Heart left ventricle (tissue), 16 donors: ENCODE data around the gene VAX1. TPM values are rescaled to one million over a fixed set of nuclear protein-coding genes. Genes with fewer than 3 reads are reported as not detected.
"Not testable (repeated sequence)": the region's sequence is repeated elsewhere in the genome, so short reads cannot be mapped to it uniquely, and the experiment has no call there.

Experiments
- ATAC-seq, 4 donors: fragments of 200-7000 bp; cut with Tn5 transposase; one replicate each; pipeline ENCODE4 v1.9.1; 2020 to 2022; ENCODE audit warnings: moderate library complexity in 4 of 4, mild to moderate bottlenecking in 3 of 4, moderate number of reproducible peaks in 1 of 4
- DNase-seq, 5 donors: peaks; one replicate each; pipeline ENCODE4 v3.0.0-alpha.2; 2020
- H3K27ac ChIP-seq, 12 donors: fragments of 200-600 bp; sonication (generic) in 4 of 12; one replicate each; pipeline versions ENCODE4 v1.5.0 to v1.8.0; 2016 to 2022; ENCODE audit warnings: mild to moderate bottlenecking in 2 of 12
- H3K27me3 ChIP-seq, 9 donors: fragments of 200-600 bp; sonication (generic) in 2 of 9; one replicate each; pipeline versions ENCODE4 v1.5.1 to v1.8.0; 2016 to 2022; ENCODE audit warnings: mild to moderate bottlenecking in 3 of 9
- H3K36me3 ChIP-seq, 9 donors: fragments of 200-600 bp; sonication (generic) in 2 of 9; one replicate each; pipeline versions ENCODE4 v1.5.0 to v1.8.0; 2018 to 2022; ENCODE audit warnings: mild to moderate bottlenecking in 2 of 9
- H3K4me1 ChIP-seq, 12 donors: fragments of 200-600 bp; sonication (generic) in 4 of 12; one replicate each; pipeline versions ENCODE4 v1.5.0 to v1.8.0; 2016 to 2022; ENCODE audit warnings: mild to moderate bottlenecking in 3 of 12
- H3K4me3 ChIP-seq, 12 donors: fragments of 200-600 bp; sonication (generic) in 4 of 12; one replicate each; pipeline versions ENCODE4 v1.5.0 to v1.8.0; 2017 to 2022; ENCODE audit warnings: mild to moderate bottlenecking in 9 of 12, moderate library complexity in 4 of 12
- H3K9me3 ChIP-seq, 12 donors: fragments of 200-600 bp; sonication (generic) in 4 of 12; one replicate each; pipeline versions ENCODE4 v1.5.0 to v1.8.0; 2016 to 2022; ENCODE audit warnings: mild to moderate bottlenecking in 1 of 12
- POLR2A ChIP-seq, 2 donors: fragments of 450-650 bp; IDR thresholded peaks; one replicate each; pipeline ENCODE4 v1.6.1; 2017; ENCODE audit warnings: antibody characterized with exemption in 2 of 2, mild to moderate bottlenecking in 2 of 2, moderate library complexity in 2 of 2
- WGBS, 4 donors: extraction: QIAGEN DNeasy Blood & Tissue Kit in 2 of 4; methylation state at CpG; one replicate each; pipeline versions ENCODE4 v1.1.5 to v1.1.7; 2013 to 2018; 5-methylcytosine and 5-hydroxymethylcytosine counted together
- intact Hi-C, 10 donors: fragments of 100-400 bp; cut with DNase I; formaldehyde crosslinking; loops; one replicate each; pipeline versions ENCODE4 v1.11.1 to v1.14.2; 2022
- microRNA-seq, 4 donors: library from miRNA; unstranded; fragments of <30 nt; microRNA quantifications; one replicate each; pipeline versions ENCODE4 to v1.2.0, GENCODE V29; 2017 to 2020
- polyA plus RNA-seq, 2 donors: library from polyadenylated mRNA; stranded (reverse); fragments of 200-250 nt; gene quantifications; one replicate each; pipeline ENCODE4 v1.2.3, GENCODE V29; 2013
- total RNA-seq, 9 donors: library from RNA; depleted of rRNA in 2 of 9; stranded (reverse); fragments of >200 nt in 2 of 9; fragmentation: NEBNext Ultra II Directional in 3 of 9; extraction: Animal tissue kit (Norgen Biotek cat#: 25700) in 3 of 9; gene quantifications; one replicate each; pipeline versions ENCODE4 v1.1.0 to v1.2.4, GENCODE V29; 2016 to 2023
- TF ChIP-seq, protein P1 (sequence below), 12 donors: fragments of 200-600 bp; sonication (generic) in 4 of 12; IDR thresholded peaks; one replicate each; pipeline versions ENCODE4 v1.5.0 to v1.8.0; 2018 to 2022; ENCODE audit warnings: antibody characterized with exemption in 12 of 12, mild to moderate bottlenecking in 5 of 12
- donor health status: ischemic (EF 13 %, LVEDD 7.1; RV severe dilation, severe dysfunction).
- donor health status: healthy with polysubstance abuse.
- donor health status: DM: no; HTN: yes; CAD: no.
- donor health status: DM: no; HTN: no; CAD: no.
- donor health status: ischemic (EF 25% LVEDD 6.9; RV normal size, moderate dysfunction).
- donor health status: ischemic (EF 25% LVEDD 5.7; RV mildly dilated, moderate dysfunction).
- donor health status: healthy.
- donor health status: DM: yes; HTN: yes; CAD: no.
- donor health status: ischemic (EF 35%, LVEDD 5.7; RV mildly dilated, moderate dysfunction).
- donor health status: nonischemic (EF 11% LVEDD 7.7; RV severe dilation, severe dysfunction).
- donor health status: DM: yes; HTN: yes; CAD: no.
- donor health status: PGD.
- donor health status: ischemic (EF 29% LVEDD 5.4; RV normal size, mild dysfunction).
- donor health status: nonischemic (EF 23%, LVEDD 6.1; RV moderate dilation, normal function).

The VAX1 gene
- total and polyA plus RNA-seq, 11 donors: not detected

DNA sequence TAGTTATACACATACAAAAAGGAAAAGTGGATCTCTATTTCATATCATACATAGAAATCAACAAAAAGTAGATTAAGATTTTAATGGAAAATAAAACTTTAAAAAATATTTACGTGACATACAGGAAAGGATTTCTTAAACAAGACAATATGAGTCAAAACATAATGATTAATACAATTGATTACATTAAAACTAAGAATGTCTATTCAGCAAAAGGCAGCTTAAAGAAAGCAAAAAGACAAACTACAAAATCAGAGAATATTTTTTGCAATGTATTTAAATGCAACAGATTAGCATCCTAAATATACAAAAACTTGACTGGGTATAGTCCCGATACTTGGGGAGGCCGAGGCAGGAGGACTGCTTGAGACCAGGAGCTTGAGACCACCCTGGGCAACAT lies 50.5 kb downstream of the VAX1 start:
- H3K9me3 ChIP-seq: no peaks in the 10 kb centered on the region
- no peak for TF ChIP-seq POLR2A (IDR thresholded peaks at IDR 0.05)
- TF ChIP-seq, protein P1, sequence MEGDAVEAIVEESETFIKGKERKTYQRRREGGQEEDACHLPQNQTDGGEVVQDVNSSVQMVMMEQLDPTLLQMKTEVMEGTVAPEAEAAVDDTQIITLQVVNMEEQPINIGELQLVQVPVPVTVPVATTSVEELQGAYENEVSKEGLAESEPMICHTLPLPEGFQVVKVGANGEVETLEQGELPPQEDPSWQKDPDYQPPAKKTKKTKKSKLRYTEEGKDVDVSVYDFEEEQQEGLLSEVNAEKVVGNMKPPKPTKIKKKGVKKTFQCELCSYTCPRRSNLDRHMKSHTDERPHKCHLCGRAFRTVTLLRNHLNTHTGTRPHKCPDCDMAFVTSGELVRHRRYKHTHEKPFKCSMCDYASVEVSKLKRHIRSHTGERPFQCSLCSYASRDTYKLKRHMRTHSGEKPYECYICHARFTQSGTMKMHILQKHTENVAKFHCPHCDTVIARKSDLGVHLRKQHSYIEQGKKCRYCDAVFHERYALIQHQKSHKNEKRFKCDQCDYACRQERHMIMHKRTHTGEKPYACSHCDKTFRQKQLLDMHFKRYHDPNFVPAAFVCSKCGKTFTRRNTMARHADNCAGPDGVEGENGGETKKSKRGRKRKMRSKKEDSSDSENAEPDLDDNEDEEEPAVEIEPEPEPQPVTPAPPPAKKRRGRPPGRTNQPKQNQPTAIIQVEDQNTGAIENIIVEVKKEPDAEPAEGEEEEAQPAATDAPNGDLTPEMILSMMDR (IDR thresholded peaks at IDR 0.05): no peak
- intact Hi-C loops: no loop called here
- H3K4me3 ChIP-seq: no peak overlapping the region
- ATAC-seq (no peak), DNase-seq (no peak)
- peaks cover 0 to 31% (median 5%) of the 10 kb centered on the region in 9 donors for H3K27me3 ChIP-seq
- 75 to 83% (median 80%) methylated on average over 3 of the region's 3 CpGs for WGBS, 4 donors
- H3K4me1 ChIP-seq: no peaks in the 10 kb centered on the region
- no peak overlapping the region for H3K27ac ChIP-seq
- no peaks in the 10 kb centered on the region for H3K36me3 ChIP-seq

DNA sequence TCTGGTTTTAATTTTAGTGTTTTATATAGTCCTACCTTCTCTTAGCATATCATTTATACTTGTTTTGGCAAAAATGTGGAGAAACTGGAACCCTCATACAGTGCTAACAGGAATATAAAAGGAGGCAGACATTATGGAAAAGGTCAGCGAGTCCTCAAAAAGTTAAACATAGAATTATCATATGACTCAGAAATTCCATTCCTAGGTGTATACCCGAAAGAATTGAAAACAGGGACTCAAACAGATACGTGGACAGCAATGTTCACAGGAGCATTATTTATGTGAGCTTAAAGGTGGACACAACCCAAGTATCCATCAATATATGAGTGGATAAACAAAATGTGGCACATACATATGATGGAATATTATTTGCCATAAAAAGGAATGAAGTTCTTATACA lies 51.5 kb downstream of the VAX1 start:
- H3K4me1 ChIP-seq: no peaks in the 10 kb centered on the region
- no peak for DNase-seq
- TF ChIP-seq POLR2A (IDR thresholded peaks at IDR 0.05): no peak
- TF ChIP-seq, protein P1 (IDR thresholded peaks at IDR 0.05): no peak
- peaks cover 0 to 31% (median 4%) of the 10 kb centered on the region in 9 donors for H3K27me3 ChIP-seq
- no peak overlapping the region for H3K27ac ChIP-seq
- H3K36me3 ChIP-seq: no peaks in the 10 kb centered on the region
- no peaks in the 10 kb centered on the region for H3K9me3 ChIP-seq
- ATAC-seq: no peak
- H3K4me3 ChIP-seq: no peak overlapping the region
- 75 to 82% (median 79%) methylated on average over 3 of the region's 3 CpGs for WGBS, 4 donors
- intact Hi-C loops: no loop called here

DNA sequence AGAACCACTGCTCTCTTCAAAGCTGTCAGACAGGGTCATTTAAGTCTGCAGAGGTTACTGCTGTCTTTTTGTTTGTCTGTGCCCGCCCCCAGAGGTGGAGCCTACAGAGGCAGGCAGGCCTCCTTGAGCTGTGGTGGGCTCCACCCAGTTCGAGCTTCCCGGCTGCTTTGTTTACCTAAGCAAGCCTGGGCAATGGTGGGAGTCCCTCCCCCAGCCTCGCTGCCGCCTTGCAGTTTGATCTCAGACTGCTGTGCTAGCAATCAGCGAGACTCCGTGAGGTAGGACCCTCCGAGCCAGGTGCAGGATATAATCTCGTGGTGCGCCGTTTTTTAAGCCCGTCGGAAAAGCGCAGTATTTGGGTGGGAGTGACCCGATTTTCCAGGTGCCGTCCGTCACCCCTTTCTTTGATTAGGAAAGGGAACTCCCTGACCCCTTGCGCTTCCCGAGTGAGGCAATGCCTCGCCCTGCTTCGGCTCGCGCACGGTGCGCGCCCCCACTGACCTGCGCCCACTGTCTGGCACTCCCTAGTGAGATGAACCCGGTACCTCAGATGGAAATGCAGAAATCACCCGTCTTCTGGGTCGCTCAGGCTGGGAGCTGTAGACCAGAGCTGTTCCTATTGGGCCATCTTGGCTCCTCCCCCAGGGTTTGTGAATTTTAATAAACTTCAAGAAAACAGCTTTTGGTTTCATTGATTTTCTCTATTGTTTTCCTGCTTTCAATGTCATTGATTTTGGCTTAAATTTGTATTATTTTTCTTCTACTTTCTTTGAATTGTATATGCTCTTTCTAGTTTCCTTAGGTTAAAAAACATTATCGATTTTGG lies 53.4 kb downstream of the VAX1 start:
- WGBS, 4 donors: 76 to 87% (median 78%) methylated on average over 28 to 29 of the region's 31 CpGs
- H3K36me3 ChIP-seq, DNase-seq, ATAC-seq, intact Hi-C loops, H3K4me3 ChIP-seq, H3K4me1 ChIP-seq, H3K9me3 ChIP-seq, H3K27ac ChIP-seq: not testable (repeated sequence)
- peaks cover 0 to 31% (median 0%) of the 10 kb centered on the region in 9 donors for H3K27me3 ChIP-seq

Small RNAs within 50 kb of the gene (microRNA-seq; reads per million reads assigned to microRNA genes)
- 0 reads per million in 4 donors for gene MIR3663

Other genes with a start within 250 kb of the VAX1 start
- 10 to 100 TPM in 2 of 9 donors, 1 to 10 TPM in 7; 1.3 to 16.5 (median 3.4) TPM for gene SHTN1, start 133.1 kb downstream of the VAX1 start, total RNA-seq
- gene SHTN1, start 133.1 kb downstream of the VAX1 start, polyA plus RNA-seq: 1 to 10 TPM; 1.2 to 1.3 TPM
- not detected for gene KCNK18, start 59.2 kb upstream of the VAX1 start, total RNA-seq
- gene KCNK18, start 59.2 kb upstream of the VAX1 start, polyA plus RNA-seq: not detected
- gene SLC18A2, start 102.8 kb upstream of the VAX1 start, total RNA-seq: under 1 TPM in 7 of 9 donors, not detected in 2; 0.06 to 0.32 (median 0.18) TPM
- gene SLC18A2, start 102.8 kb upstream of the VAX1 start, polyA plus RNA-seq: under 1 TPM in 1 of 2 donors, not detected in 1; 0.14 TPM
- gene PDZD8, start 237.2 kb upstream of the VAX1 start, total RNA-seq: 10 to 100 TPM; 19.1 to 37.2 (median 26.1) TPM
- 10 to 100 TPM in 1 of 2 donors, 1 to 10 TPM in 1; 2.0 to 11.5 TPM for gene PDZD8, start 237.2 kb upstream of the VAX1 start, polyA plus RNA-seq